HG02763 (cell line): ENCODE measurements around the gene DOK6.

Experiments used
- ATAC-seq: cut with Tn5 transposase; IDR thresholded peaks from one replicate; pipeline ENCODE4 v1.9.1; 2021; ENCODE audit warnings: mild to moderate bottlenecking, moderate library complexity; ENCODE audit not compliant: unreplicated experiment

Gene DOK6

DNA sequence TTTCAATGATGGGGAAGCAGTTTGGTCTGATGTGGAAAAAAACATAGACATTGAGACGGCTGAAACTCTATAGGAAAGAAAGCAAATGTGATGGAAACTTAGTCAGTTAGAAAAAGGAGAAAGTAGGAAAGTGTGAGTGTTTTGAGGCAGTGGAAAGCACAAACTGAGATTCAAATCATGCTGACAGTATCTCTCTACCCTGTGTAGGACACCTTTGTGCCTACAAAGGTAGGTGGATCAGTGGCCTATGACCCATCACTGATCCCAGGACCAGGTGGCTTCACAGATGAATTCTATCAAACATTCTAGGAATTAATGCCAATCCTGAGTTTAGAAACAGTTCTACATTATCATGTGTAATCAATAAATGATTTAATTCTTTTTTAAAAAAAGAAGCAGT, 489.9 kb downstream of the DOK6 start:
- no peak for ATAC-seq

DNA sequence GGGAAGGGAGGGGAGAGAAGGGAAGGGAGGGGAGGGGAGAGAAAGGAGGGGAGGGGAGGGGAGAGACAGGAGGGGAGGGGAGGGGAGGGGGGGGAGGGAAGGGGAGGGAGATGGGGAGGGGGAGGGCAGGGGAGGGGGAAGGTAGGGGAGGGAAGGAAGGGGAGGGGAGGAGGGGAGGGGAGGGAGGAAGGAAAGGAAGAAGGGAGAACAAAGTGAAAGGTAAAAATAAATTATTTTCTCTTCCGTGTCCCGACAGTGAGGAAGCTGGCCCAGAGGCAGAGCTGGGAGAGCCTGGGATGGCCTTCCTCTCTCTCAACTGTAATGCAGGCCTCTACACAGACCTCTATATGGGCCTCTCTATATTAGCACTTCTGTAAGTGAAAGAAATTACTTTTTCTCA, 493.8 kb downstream of the DOK6 start:
- ATAC-seq = no peak

DNA sequence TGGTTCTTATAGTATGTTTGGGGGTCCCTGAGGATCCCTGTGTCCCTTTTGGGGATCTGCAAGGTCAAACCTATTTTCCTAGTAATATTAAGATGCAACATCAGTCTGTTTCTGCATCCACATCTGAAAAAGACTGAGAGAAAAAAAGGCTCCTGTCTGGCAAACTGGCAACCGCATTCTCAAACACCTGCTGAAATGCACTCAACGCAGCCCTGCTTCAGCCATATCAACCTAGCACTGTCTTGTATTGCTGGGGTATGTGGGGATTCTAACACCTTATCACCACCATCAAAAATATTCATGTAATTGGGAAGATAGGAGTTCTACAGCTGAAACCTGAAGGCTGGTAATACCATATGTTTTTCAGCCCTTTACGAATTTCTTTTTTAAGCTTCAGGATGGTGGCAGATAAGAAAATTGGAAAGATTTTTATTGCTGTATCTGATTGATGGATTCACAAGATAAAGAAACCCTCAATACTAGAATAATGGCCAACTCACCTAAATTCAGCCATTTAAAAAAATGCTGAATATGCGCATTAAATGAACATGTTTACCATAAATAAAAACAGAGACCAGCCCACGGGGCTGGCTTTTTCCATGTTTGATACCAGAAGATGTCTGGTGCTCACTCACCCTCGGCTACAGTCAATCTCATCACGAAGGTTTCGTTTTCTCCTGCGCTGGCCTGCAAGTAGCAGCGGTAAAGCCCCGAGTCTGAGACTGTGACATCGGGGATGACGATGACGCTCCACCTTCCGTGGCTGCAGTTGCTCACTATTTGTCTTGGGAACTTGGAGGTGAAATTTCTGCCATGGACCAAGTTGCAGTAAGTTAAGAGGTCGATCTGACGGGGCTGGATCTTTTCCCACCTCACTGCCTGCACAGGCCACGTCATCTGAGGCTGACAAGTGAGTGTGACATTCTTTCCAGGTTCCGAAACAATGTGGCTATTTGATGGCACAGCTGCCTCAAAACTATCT, 494.7 kb downstream of the DOK6 start:
- ATAC-seq = no peak

DNA sequence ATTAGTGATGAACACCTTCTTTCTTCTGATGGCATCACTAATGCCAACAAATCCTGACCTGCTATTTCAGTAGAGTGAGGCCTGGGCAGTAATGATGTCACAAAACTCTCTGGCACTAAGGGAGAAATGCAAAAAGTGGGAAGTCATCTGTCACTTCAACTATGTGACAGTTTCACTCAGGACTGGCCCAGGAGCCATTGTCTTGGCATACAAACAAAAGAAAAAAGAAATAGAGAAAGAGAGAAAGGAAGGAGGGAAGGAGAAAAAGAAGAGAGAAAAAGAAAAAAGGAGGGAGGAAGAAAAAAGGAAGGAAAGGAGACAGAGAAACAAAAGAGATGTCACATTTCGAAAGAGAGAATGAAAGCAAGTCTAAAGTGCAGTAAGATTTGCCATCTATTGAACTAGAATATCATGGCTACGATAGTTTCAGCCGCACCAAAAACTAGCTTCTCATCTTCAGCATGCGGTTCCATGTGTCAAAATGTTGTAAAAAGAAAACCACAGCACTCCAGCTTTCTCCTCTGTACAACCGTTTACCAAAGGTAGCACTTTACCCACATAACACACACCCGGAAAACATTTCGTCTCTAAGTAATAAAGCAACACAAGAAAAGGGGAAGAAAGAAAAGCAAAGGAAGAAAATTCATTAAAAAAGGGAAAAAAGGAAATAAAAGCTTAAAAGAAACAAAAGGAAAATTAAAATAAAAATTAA, 496.9 kb downstream of the DOK6 start:
- peak; percentile 49 for ATAC-seq

DNA sequence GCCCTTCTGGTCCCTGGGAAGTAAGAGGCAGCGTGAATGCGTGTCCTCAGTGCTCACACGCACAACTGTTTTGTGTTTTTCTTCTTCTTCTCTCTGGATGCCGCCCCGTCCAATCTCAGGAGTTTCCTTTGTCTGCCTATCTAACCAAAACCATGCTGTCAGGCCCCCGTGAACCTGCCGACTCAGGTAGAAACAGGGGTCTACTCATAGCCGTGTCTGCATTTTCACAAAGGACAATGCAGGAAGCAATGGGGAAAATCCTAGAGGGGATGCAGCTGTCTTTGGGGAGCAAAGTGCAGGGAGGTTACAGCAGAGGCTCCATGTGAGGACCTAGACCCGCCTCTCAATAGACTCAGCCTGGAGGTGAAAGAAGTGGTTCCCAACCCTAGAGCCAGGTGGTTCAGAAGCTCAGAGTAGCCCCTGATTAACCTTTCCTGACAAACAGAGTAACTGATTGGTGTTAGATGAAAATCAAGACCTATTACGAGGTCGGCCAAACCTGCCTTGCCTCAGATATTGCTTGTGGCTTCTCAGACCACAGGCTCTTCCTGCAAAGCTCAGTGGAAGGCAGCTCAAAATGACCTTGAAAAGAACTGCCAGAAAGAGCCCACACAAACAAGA, 497.7 kb downstream of the DOK6 start:
- ATAC-seq = peak; percentile 40
